K562 (cell line): ENCODE measurements around the gene CASTOR1.

Source experiments
- CHD4 ChIP-seq: fragments of 200-600 bp; sonication (generic); IDR thresholded peaks from 3 replicates; pipeline ENCODE4 v1.6.1; 2012; ENCODE audit warnings: low read depth, mild to moderate bottlenecking, mixed read lengths, low read length, inconsistent platforms; ENCODE audit not compliant: insufficient read depth, insufficient replicate concordance, poor library complexity, severe bottlenecking
- GATAD2A ChIP-seq: fragments of 450-650 bp; IDR thresholded peaks from 2 replicates; pipeline ENCODE4 v1.6.1; 2017
- HDGF ChIP-seq: fragments of 450-650 bp; IDR thresholded peaks from 2 replicates; pipeline ENCODE4 v1.6.1; 2016
- KLF1 ChIP-seq: fragments of 450-650 bp; IDR thresholded peaks from 2 replicates; pipeline ENCODE4 v1.6.1; 2016; ENCODE audit warnings: missing genetic modification characterization, missing compliant biosample characterization
- NRF1 ChIP-seq, 2 experiments: fragments of 450-650 bp; IDR thresholded peaks in 1 of 2; conservative IDR thresholded peaks in 1 of 2; 2 replicates each; pipeline ENCODE4 v1.6.1; 2014; ENCODE audit warnings: mild to moderate bottlenecking in 2 of 2
- RAD21 ChIP-seq, 2 experiments: fragments of 250-450 bp in 1 of 2; fragments of 450-650 bp in 1 of 2; sonication (Bioruptor Pico) in 1 of 2; formaldehyde crosslinking in 1 of 2; IDR thresholded peaks in 1 of 2; conservative IDR thresholded peaks in 1 of 2; 2 replicates each; pipeline versions ENCODE4 v1.4.0 to v1.8.0; 2020 to 2022; ENCODE audit warnings: mild to moderate bottlenecking in 2 of 2, moderate library complexity in 1 of 2
- ZBED1 ChIP-seq: IDR thresholded peaks from 2 replicates; pipeline ENCODE4 v1.6.1; 2014
- ZBTB1 ChIP-seq: sonication (generic); formaldehyde crosslinking; IDR thresholded peaks from 2 replicates; pipeline ENCODE4 v1.8.1; 2023; ENCODE audit warnings: missing genetic modification reagents, low read depth, mild to moderate bottlenecking, borderline replicate concordance
- ZNF274 ChIP-seq: IDR thresholded peaks from 2 replicates; pipeline ENCODE4 v1.6.1; 2011; ENCODE audit warnings: low read depth, mild to moderate bottlenecking, low read length, moderate library complexity, borderline replicate concordance
- ZSCAN29 ChIP-seq: fragments of 450-650 bp; IDR thresholded peaks from 2 replicates; pipeline ENCODE4 v1.6.1; 2017
- TF ChIP-seq, protein P1 (sequence below), 3 experiments: IDR thresholded peaks in 2 of 3; conservative IDR thresholded peaks in 1 of 3; 2 replicates each; pipeline ENCODE4 v1.5.1; 2011 to 2012; ENCODE audit warnings: low read length in 3 of 3, mild to moderate bottlenecking in 3 of 3, control low read depth in 2 of 3, improper control_type of control experiment in 1 of 3, inconsistent platforms in 1 of 3, low read depth in 1 of 3, mixed read lengths in 1 of 3, moderate library complexity in 1 of 3; ENCODE audit not compliant: insufficient read depth in 2 of 3

DNA sequence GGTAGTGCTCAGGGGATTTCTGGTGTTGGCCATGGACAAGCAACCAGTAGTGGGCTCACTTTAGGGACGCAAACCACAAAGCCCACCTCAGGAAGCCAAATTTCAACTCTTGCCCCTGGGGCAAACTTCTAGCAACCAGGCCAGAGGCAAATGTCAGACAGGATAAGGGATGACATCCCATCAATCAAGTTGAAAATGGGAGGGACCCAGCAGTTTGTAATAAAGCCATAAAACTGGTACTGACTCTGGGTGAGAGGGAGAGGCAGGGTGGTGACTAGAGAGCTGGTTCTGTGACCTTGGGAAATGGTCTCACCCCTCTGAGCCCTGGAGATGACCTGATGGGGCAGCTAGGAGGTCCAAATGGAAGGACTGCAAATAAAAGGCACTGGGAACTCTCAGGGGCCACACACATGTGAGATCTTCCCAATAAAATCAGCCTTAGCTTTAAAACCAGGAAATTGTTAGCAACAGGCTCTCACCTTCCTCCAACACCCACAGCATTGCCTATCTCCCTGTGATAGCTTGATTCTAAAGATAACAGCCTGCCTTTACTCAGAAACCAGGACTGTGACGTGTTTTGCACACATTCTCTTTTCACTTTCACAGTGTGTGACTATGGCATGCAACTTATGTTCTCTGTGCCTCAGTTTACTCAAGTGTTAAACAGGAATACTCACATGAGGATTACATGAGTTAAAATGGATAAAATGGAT is 43.8 kb upstream of the CASTOR1 start:
- TF ChIP-seq ZBTB1 (CRISPR knock-in tag) (no peak), HDGF (no peak), ZBED1 (no peak), ZNF274 (no peak), RAD21 (CRISPR knock-in tag; conservative IDR thresholded peaks at IDR 0.05 in 1 of 2, IDR thresholded peaks at IDR 0.05 in 1 of 2) (no peak), GATAD2A (no peak), ZSCAN29 (no peak), CHD4 (no peak), NRF1 (conservative IDR thresholded peaks at IDR 0.05 in 1 of 2, IDR thresholded peaks at IDR 0.05 in 1 of 2) (no peak), KLF1 (no peak)
- TF ChIP-seq, protein P1, sequence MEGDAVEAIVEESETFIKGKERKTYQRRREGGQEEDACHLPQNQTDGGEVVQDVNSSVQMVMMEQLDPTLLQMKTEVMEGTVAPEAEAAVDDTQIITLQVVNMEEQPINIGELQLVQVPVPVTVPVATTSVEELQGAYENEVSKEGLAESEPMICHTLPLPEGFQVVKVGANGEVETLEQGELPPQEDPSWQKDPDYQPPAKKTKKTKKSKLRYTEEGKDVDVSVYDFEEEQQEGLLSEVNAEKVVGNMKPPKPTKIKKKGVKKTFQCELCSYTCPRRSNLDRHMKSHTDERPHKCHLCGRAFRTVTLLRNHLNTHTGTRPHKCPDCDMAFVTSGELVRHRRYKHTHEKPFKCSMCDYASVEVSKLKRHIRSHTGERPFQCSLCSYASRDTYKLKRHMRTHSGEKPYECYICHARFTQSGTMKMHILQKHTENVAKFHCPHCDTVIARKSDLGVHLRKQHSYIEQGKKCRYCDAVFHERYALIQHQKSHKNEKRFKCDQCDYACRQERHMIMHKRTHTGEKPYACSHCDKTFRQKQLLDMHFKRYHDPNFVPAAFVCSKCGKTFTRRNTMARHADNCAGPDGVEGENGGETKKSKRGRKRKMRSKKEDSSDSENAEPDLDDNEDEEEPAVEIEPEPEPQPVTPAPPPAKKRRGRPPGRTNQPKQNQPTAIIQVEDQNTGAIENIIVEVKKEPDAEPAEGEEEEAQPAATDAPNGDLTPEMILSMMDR (IDR thresholded peaks at IDR 0.05 in 2 of 3, conservative IDR thresholded peaks at IDR 0.05 in 1 of 3; ENCODE audit: insufficient read depth in 2 of 3, low read depth in 1 of 3, low read length in 3 of 3): no peak
